HG03175 (cell line): ENCODE results near the gene APOBEC4.

ENCODE experiments used
- ATAC-seq: cut with Tn5 transposase; IDR thresholded peaks from one replicate; pipeline ENCODE4 v1.9.1; 2021; ENCODE audit warnings: mild to moderate bottlenecking, moderate library complexity; ENCODE audit not compliant: unreplicated experiment

APOBEC4 gene

DNA sequence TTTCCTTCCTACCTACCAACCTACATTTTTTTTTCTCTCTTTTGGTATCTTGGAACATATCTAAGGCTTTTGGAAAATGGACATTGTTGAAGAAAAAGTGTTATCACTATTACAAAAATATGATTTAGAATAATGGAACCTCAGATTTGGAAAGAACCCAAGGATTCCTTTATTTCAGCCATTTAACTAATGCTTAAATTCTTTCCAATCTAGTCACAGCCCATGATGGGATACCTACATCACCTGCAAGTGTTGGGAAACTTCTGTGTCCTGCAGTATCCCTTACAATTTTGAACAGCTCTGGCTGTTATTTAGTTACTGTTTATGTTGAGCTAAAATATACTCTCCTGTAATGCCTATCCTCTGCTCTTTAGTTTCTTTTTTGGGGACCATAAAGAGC is 22.3 kb upstream of the APOBEC4 start:
- ATAC-seq, result no peak

DNA sequence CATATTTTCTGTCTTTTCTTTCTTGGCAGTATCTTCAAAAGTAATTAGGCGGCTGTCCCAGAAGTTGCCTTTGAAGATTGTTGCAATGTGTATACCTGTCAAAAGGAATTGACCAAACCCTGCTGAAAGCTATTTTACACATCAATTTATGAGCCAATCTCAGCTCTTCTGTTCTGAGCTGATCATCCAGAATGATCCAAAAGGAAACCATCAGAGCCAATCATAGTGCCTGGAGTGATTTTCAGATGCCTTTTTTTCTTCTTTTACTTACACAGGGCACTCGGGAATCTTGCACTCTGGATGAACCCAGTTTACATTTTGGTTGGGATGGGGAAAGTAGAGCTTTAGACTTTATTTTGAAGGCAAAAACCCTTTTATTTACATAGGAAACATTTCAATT is 21.8 kb upstream of the APOBEC4 start:
- ATAC-seq, result no peak

DNA sequence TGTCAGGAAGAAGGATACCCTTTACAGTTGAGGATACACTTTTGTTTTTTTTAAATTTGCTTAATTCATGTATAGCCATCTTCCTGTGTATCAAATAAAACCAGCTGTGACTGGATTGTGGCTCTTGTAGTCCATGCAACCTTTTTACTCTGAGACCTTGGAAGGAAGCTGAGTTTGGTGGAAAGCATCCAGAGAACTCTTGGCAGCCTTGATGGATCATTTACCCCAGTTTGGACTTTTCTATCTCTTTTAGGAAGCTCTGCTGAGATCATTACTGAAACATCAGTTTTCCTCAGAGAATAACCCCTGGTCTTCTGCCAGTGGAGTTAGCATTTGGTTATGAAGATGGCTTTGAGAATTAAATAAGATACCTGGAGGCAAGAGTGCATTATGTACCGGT is 21.2 kb upstream of the APOBEC4 start:
- ATAC-seq, result no peak

GRCh38 chr1:183673605-183674323 is 20.6 kb upstream of the APOBEC4 start:
- no peak for ATAC-seq

GRCh38 chr1:183670169-183670568 is 17.1 kb upstream of the APOBEC4 start:
- no peak for ATAC-seq

GRCh38 chr1:183656355-183656754 is 3.2 kb upstream of the APOBEC4 start:
- ATAC-seq, result no peak

GRCh38 chr1:183655562-183656075 is 2.5 kb upstream of the APOBEC4 start:
- ATAC-seq, result peak; percentile 53

DNA sequence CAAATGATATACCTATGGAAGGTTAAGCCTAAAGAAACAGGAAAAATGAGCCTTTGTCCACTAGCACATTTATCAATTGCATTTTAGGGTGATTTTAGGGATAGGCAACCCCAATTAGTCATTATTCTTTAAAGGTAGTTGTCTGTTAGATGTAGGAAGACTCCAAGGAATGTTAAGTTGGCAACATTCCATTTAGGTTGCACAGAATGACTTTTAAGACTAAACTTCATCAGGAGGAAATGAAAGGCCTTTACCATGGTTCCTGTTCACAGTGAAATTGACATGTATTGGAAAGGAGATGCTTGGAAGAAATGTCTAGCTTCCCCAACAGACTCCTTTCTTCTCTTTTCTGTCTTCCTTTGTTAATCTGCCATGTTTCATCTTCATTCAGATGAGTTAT is 1.6 kb upstream of the APOBEC4 start:
- ATAC-seq, result no peak

- no peak for ATAC-seq
Measured at GRCh38 chr1:183653876-183654451, 848 bp upstream of the APOBEC4 start.

DNA sequence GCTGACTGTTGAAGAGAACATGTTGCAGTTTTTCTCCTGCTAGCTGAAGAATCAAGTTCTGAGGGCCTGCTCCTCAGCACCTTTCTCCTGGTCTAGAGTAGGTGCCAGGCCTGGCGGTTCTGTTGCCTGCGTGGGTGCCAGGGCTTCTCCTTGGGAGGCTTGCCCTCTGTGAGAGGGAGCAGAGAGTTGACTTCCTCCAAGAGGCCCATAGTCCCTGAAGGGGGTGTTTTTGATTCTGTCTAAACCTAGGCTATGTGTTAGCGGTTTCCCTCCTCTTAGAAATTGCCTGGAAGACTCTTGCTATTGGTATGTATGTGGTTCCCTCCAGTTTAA is 312 bp upstream of the APOBEC4 start:
- no peak for ATAC-seq

- peak; percentile 53 for ATAC-seq
Measured at GRCh38 chr1:183652107-183652506, 1.0 kb downstream of the APOBEC4 start.

- no peak for ATAC-seq
Measured at GRCh38 chr1:183651612-183652011, 1.5 kb downstream of the APOBEC4 start.

DNA sequence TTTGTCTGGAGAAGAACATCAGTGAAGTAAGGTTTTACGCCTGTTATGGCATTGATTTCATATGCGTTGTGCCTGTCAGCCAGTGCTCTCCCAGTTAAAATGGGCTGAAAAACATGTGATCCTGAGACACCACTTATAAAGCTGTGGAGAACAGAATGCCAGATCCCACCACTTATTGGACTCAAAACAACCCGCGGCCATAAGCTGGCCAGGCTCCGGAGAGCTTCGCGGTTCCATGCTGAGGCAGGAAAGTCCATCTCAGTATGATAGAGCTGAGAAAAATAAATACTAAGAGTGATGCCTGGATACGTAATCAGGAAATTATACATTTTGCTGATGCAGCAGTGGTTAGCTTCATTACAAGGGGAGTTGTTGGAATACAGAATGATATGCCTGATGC is 5.1 kb downstream of the APOBEC4 start:
- ATAC-seq, result no peak

GRCh38 chr1:183646776-183647175 is 6.3 kb downstream of the APOBEC4 start:
- no peak for ATAC-seq

DNA sequence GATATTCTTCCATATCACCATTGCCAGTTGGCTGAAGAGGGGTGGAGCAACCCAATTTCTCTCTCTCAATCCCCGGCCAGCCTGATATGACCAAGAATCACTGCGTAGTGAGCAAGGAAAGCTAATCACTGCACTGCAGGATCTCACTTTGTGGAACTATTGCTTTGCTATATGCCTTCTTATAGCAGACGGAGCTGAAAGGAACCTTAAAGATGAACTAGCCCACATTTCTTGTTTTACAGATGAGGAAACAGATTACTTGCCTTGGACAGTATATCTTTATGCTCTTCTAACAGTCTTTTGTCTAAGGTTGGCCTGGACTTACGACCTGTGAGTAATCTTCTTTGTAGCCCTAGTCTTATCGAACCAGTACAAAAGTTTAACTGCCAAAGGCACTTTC is 7.6 kb downstream of the APOBEC4 start:
- no peak for ATAC-seq

DNA sequence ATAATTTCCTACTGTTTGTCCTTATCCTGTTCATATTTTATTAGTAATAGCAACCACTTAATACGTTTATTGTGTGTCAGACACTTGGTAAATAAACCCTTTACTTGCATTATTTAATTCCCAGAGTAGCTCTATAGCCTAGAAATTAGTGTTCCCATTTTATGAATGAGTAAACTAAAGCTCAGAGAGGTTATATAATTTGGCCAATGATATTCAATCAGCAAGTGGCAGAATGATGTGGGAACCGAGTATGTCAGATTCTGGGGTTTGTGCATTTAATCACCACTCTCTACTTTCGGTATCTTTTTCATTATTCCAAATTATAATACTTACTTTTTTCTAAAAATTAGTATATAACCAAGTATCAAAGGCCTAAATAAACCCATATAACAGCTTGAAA is 10.9 kb downstream of the APOBEC4 start:
- no peak for ATAC-seq

GRCh38 chr1:183640193-183640592 is 12.9 kb downstream of the APOBEC4 start:
- no peak for ATAC-seq

- ATAC-seq, result no peak
Measured at GRCh38 chr1:183638649-183639387, 14.3 kb downstream of the APOBEC4 start.

DNA sequence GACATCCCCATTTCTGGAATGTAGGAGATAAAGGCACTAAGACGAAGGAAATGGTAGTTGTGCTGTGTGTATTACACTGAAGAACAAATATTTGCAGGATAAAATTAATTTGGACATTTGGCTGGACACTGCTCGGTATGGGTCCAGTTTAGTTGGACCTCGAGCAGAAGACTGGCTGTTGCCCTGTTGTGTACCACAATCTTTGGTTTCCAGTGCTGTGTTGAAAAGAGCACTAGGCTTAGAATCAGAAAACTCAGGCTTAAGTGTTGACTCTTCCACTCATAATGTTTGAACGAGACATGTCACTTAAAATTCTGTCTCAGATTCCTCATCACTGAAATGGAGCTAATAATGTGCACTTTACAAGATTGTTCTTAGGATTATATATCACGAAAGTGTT is 16.3 kb downstream of the APOBEC4 start:
- no peak for ATAC-seq

DNA sequence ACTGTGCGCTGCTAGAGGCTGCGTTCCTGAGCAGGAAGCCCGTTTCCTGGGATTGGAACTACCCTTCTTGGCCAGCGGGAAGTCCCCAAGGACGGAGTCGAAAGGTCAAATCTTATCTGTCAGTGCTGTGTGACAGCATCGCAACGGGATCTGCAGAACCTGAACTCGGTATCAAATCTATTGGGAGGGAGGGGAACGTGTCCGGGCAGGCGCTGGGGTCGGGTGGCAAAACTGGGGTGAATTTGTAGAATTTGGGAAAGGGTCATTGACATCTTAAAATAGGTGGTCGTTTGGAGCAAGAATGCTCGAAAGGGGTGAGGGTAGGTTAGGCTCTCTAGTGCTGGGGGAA is 16.8 kb downstream of the APOBEC4 start:
- ATAC-seq, result peak; percentile 1

- ATAC-seq, result peak; percentile 83
Measured at GRCh38 chr1:183635606-183636333, 17.3 kb downstream of the APOBEC4 start, which contains the start of gene ARPC5. ARPC5 (minus strand) TSS chr1:183635783; CDS start chr1:183635659, 124 bp downstream.
